Panc1 (cell line): Measurements from ENCODE around the gene PDE11A. TPM values are rescaled to one million over a fixed set of nuclear protein-coding genes. Genes with fewer than 3 reads are reported as not detected.

Source experiments
- ATAC-seq: fragments of 200-7000 bp; cut with Tn5 transposase; 2 replicates; pipeline ENCODE4 v1.9.1; 2020; ENCODE audit warnings: mild to moderate bottlenecking, moderate library complexity
- BruUV-seq: library from RNA; stranded (reverse); fragments of 400-500 nt; replicated peaks from 2 replicates; lab custom pipeline; 2021; lab: Mats Ljungman, UMichigan
- CTCF ChIA-PET: fragments of 300-600 bp; sonication (Branson Sonifier 250); formaldehyde crosslinking; loops from one replicate; lab custom pipeline; 2022; ENCODE audit warnings: antibody characterized with exemption; lab: Charles Lee
- POLR2A ChIA-PET: fragments of 300-600 bp; sonication (Branson Sonifier 250); formaldehyde crosslinking; loops from one replicate; lab custom pipeline; 2022; ENCODE audit warnings: antibody characterized with exemption; lab: Charles Lee
- DNase-seq: peaks from one replicate; pipeline ENCODE4 v3.0.0-alpha.2; 2010; ENCODE audit warnings: low read depth, low spot score
- H3K27ac ChIP-seq: 2 replicates; pipeline ENCODE4 v1.5.1; 2011; ENCODE audit warnings: mild to moderate bottlenecking, low read length, inconsistent platforms
- H3K27me3 ChIP-seq: fragments of 200-500 bp; sonication (Bioruptor generic); 2 replicates; pipeline ENCODE4 v1.6.0; 2014; ENCODE audit warnings: low read length, inconsistent platforms; ENCODE audit not compliant: control insufficient read depth, insufficient read depth
- H3K36me3 ChIP-seq: fragments of 200-500 bp; sonication (Bioruptor generic); 2 replicates; pipeline ENCODE4 v1.5.1; 2014; ENCODE audit warnings: inconsistent platforms, mild to moderate bottlenecking, low read length, moderate library complexity; ENCODE audit not compliant: control insufficient read depth, insufficient read depth
- H3K4me1 ChIP-seq: 2 replicates; pipeline ENCODE4 v1.5.1; 2011; ENCODE audit warnings: inconsistent platforms, mild to moderate bottlenecking, low read length, moderate library complexity; ENCODE audit not compliant: control insufficient read depth, insufficient read depth
- H3K4me3 ChIP-seq, 2 experiments: 2 replicates each; pipeline ENCODE4 v1.5.1; 2011 to 2012; ENCODE audit warnings: low read depth in 2 of 2, low read length in 2 of 2, mild to moderate bottlenecking in 2 of 2, inconsistent platforms in 1 of 2, moderate library complexity in 1 of 2
- H3K9me3 ChIP-seq: fragments of 200-500 bp; sonication (Bioruptor generic); 2 replicates; pipeline ENCODE4 v1.5.1; 2014; ENCODE audit warnings: low read depth, mild to moderate bottlenecking, inconsistent platforms, low read length, moderate library complexity; ENCODE audit not compliant: control insufficient read depth, insufficient read depth
- POLR2AphosphoS5 ChIP-seq: IDR thresholded peaks from 2 replicates; pipeline ENCODE4 v1.6.1; 2012; ENCODE audit warnings: mild to moderate bottlenecking, low read depth, low read length, moderate library complexity
- REST ChIP-seq, 2 experiments: IDR thresholded peaks; 2 replicates each; pipeline ENCODE4 v1.6.1; 2011 to 2012; ENCODE audit warnings: low read depth in 2 of 2, control low read depth in 1 of 2, low read length in 1 of 2, mild to moderate bottlenecking in 1 of 2, moderate library complexity in 1 of 2; ENCODE audit not compliant: insufficient read depth in 1 of 2
- SIN3A ChIP-seq: IDR thresholded peaks from 2 replicates; pipeline ENCODE4 v1.6.1; 2012; ENCODE audit warnings: low read depth, mild to moderate bottlenecking, low read length, moderate library complexity, borderline replicate concordance; ENCODE audit not compliant: insufficient read depth
- TCF7L2 ChIP-seq: IDR thresholded peaks from 2 replicates; pipeline ENCODE4 v1.6.1; 2011; ENCODE audit warnings: mild to moderate bottlenecking, low read depth, low read length, inconsistent platforms
- in situ Hi-C: cut with HindIII; loops from 2 replicates; pipeline ENCODE4 v1.10.0; 2016; ENCODE audit warnings: low sequenced_read_pairs, low pct_unique_long_range_greater_than_20kb
- intact Hi-C: fragments of 100-400 bp; cut with micrococcal nuclease; formaldehyde crosslinking; loops from one replicate; pipeline ENCODE4 v1.10.0; 2022; ENCODE audit not compliant: unreplicated experiment
- total RNA-seq: library from RNA; stranded (reverse); gene quantifications from one replicate; pipeline ENCODE4 v1.2.1, GENCODE V29; 2021; ENCODE audit not compliant: unreplicated experiment
- TF ChIP-seq, protein P1 (sequence below): fragments of 450-650 bp; IDR thresholded peaks from 2 replicates; pipeline ENCODE4 v1.5.1; 2017; ENCODE audit warnings: mild to moderate bottlenecking

Gene PDE11A
- total RNA-seq, 1 experiment from 2014 or later: not detected

DNA sequence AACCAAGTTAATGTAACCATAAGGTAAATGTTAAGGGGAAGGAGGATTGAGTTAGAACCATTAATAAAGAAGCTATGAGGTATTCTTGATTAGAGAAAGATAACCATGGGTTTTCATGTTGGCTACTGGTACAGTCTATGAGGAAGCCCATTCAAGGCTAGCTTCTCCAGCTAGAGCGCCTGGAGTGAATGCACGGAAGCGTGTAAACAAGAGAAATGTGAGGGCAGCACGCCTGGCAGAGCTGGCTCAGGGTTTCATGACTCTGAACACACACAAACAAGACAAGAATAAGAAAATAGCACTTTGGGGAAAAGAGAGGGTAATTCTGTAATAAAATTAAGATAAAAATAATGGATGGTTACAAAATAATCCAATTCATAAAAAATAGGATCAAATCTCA lies 255.3 kb downstream of the PDE11A start:
- Histone ChIP-seq H3K9me3 (no peaks in the 10 kb centered on the region), H3K27me3 (no peaks in the 10 kb centered on the region), H3K27ac (no peak overlapping the region), H3K4me3 (no peak overlapping the region), H3K4me1 (no peaks in the 10 kb centered on the region), H3K36me3 (no peaks in the 10 kb centered on the region)
- no peak for TF ChIP-seq POLR2AphosphoS5
- TF ChIP-seq, protein P1, sequence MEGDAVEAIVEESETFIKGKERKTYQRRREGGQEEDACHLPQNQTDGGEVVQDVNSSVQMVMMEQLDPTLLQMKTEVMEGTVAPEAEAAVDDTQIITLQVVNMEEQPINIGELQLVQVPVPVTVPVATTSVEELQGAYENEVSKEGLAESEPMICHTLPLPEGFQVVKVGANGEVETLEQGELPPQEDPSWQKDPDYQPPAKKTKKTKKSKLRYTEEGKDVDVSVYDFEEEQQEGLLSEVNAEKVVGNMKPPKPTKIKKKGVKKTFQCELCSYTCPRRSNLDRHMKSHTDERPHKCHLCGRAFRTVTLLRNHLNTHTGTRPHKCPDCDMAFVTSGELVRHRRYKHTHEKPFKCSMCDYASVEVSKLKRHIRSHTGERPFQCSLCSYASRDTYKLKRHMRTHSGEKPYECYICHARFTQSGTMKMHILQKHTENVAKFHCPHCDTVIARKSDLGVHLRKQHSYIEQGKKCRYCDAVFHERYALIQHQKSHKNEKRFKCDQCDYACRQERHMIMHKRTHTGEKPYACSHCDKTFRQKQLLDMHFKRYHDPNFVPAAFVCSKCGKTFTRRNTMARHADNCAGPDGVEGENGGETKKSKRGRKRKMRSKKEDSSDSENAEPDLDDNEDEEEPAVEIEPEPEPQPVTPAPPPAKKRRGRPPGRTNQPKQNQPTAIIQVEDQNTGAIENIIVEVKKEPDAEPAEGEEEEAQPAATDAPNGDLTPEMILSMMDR: no peak
- intact Hi-C loops: no loop called here
- no peak for ATAC-seq
- in situ Hi-C loops: no loop called here
- CTCF ChIA-PET: no interaction called here
- DNase-seq: no peak
- POLR2A ChIA-PET: no interaction called here
- BruUV-seq: no TSS peak

GRCh38 chr2:177816766-177817165 lies 255.8 kb downstream of the PDE11A start:
- CTCF ChIA-PET: no interaction called here
- intact Hi-C loops: no loop called here
- POLR2A ChIA-PET: no interaction called here
- Histone ChIP-seq H3K27ac (no peak overlapping the region), H3K4me3 (no peak overlapping the region), H3K4me1 (no peaks in the 10 kb centered on the region), H3K9me3 (no peaks in the 10 kb centered on the region), H3K27me3 (no peaks in the 10 kb centered on the region), H3K36me3 (no peaks in the 10 kb centered on the region)
- no TSS peak for BruUV-seq
- no peak for ATAC-seq
- TF ChIP-seq TCF7L2 (no peak), REST (IDR thresholded peaks at IDR 0.05; ENCODE audit: insufficient read depth in 1 of 2, low read depth in 2 of 2, low read length in 1 of 2) (no peak), POLR2AphosphoS5 (no peak), SIN3A (no peak)
- TF ChIP-seq, protein P1: no peak
- in situ Hi-C loops: no loop called here
- DNase-seq: no peak
